Measurements from ENCODE around the gene C22orf39. TPM values are rescaled to one million over a fixed set of nuclear protein-coding genes. Genes with fewer than 3 reads are reported as not detected.
"Not testable (repeated sequence)": the region's sequence is repeated elsewhere in the genome, so short reads cannot be mapped to it uniquely, and the experiment has no call there.

C22orf39 gene
- total RNA-seq, 1 experiment from 2014 or later, result 19.3 TPM

DNA sequence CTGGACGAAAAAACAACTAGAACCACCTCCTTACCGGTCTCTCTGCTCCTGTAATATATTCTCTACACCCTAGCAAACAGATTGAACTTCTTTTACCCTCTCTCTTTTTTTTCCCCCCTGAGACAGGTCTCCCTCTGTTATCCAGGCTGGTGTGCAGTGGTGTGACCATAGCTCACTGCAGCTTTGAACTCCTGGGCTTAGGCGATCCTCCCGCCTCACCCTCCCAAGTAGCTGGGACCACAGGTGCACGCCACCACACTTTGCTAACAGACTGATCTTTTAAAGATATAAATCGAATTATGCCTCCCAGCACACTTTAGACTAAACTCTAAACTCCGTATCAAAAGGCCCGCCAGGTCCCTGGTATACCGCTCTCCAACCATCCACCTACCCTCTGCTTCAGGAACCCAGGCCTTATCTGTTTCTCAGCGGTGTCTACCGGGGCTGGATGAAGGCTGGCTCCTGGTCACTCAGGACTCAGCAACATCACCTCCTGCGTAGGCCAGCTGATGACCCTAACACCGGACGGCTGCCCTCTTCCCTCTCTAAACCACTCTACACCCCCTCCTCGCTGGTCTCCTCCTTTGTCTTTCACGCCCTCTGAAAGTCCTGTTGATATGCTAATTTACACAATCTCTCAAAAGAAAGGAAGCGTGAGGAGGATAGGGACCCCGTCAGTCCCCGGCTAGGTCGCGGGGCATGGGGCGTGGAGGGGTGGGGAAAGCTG is 745 bp downstream of the C22orf39 start:
- WGBS (ENCODE audit: extremely low coverage, insufficient read length, low lambda C conversion rate), result no CpG with 5 or more reads among the region's 22 CpGs
- Histone ChIP-seq H3K79me2 (ENCODE audit: insufficient read depth, low read length) (no peaks in the 10 kb centered on the region; the same call in 1 of the 2 replicates), H4K5ac (ENCODE audit: insufficient read length, low read depth, low read length) (no peak overlapping the region), H4K20me1 (ENCODE audit: control insufficient read depth, insufficient read depth, insufficient read length) (peaks cover 2% of the 10 kb centered on the region), H3K4ac (ENCODE audit: low read depth, low read length) (no peak overlapping the region), H2BK5ac (ENCODE audit: insufficient read length, low read length) (no peak overlapping the region), H3K18ac (ENCODE audit: insufficient read length, low read depth, low read length) (no peak overlapping the region), H2AFZ (ENCODE audit: low read length) (no peak overlapping the region), H3K79me1 (ENCODE audit: insufficient read depth, low read depth, low read length, poor library complexity, severe bottlenecking) (no peaks in the 10 kb centered on the region), H3K9me3 (ENCODE audit: control insufficient read depth, low read depth, low read length) (no peaks in the 10 kb centered on the region), H2BK20ac (ENCODE audit: low read depth, low read length, poor library complexity, severe bottlenecking) (no peak overlapping the region), H2AK5ac (ENCODE audit: insufficient read length, low read length) (no peak overlapping the region), H3K4me1 (ENCODE audit: insufficient read depth, low read length) (no peaks in the 10 kb centered on the region), H3K23me2 (ENCODE audit: insufficient read length, low read depth, low read length, poor library complexity, severe bottlenecking) (peaks cover 9% of the 10 kb centered on the region), H3K56ac (ENCODE audit: insufficient read length, low read depth, low read length) (no peak overlapping the region), H3K9ac (ENCODE audit: extremely low read depth, insufficient read length, low read length) (peak overlapping the region; percentile 45), H2BK15ac (ENCODE audit: low read depth, low read length) (no peak overlapping the region), H3T11ph (ENCODE audit: low read length) (no peak overlapping the region), H4K91ac (ENCODE audit: insufficient read length, low read depth, low read length) (no peak overlapping the region), H3K23ac (ENCODE audit: insufficient read length, low read depth, low read length) (no peak overlapping the region), H3K27ac (ENCODE audit: insufficient read length, low read depth, low read length) (no peak overlapping the region), H3K4me2 (ENCODE audit: insufficient read depth, insufficient read length, low read length) (peak overlapping the region; percentile 42), H3K14ac (ENCODE audit: insufficient read depth, low read length) (no peak overlapping the region), H2BK120ac (ENCODE audit: low read depth, low read length, poor library complexity, severe bottlenecking) (no peak overlapping the region), H3K27me3 (ENCODE audit: insufficient read depth, low read length) (no peaks in the 10 kb centered on the region; the same call in 1 of the 2 replicates), H2BK12ac (ENCODE audit: insufficient read length, low read depth, low read length) (no peak overlapping the region), H4K8ac (replicated peaks; ENCODE audit: insufficient read length, low read depth, low read length) (no peak overlapping the region)
- Mint-ChIP-seq H3K36me3 (ENCODE audit: insufficient read depth in 1 of 3, low read depth in 3 of 3) (peaks cover 15 to 47% (median 43%) of the 10 kb centered on the region in 3 experiments), H3K9me3 (no peaks in the 10 kb centered on the region; a peak in 1 of 5 replicates), H3K4me1 (peaks cover 16 to 18% of the 10 kb centered on the region in 2 experiments), H3K4me3 (peak overlapping the region; percentile 84 to 97), H3K27ac (peak overlapping the region; percentile 73 to 98 (median 76); a peak in 5 of 7 replicates), H3K27me3 (ENCODE audit: low read depth) (peaks cover 19% of the 10 kb centered on the region)
- TF ChIP-seq, protein P1, sequence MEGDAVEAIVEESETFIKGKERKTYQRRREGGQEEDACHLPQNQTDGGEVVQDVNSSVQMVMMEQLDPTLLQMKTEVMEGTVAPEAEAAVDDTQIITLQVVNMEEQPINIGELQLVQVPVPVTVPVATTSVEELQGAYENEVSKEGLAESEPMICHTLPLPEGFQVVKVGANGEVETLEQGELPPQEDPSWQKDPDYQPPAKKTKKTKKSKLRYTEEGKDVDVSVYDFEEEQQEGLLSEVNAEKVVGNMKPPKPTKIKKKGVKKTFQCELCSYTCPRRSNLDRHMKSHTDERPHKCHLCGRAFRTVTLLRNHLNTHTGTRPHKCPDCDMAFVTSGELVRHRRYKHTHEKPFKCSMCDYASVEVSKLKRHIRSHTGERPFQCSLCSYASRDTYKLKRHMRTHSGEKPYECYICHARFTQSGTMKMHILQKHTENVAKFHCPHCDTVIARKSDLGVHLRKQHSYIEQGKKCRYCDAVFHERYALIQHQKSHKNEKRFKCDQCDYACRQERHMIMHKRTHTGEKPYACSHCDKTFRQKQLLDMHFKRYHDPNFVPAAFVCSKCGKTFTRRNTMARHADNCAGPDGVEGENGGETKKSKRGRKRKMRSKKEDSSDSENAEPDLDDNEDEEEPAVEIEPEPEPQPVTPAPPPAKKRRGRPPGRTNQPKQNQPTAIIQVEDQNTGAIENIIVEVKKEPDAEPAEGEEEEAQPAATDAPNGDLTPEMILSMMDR (conservative IDR thresholded peaks at IDR 0.05), result no peak
- no peak for DNase-seq

DNA sequence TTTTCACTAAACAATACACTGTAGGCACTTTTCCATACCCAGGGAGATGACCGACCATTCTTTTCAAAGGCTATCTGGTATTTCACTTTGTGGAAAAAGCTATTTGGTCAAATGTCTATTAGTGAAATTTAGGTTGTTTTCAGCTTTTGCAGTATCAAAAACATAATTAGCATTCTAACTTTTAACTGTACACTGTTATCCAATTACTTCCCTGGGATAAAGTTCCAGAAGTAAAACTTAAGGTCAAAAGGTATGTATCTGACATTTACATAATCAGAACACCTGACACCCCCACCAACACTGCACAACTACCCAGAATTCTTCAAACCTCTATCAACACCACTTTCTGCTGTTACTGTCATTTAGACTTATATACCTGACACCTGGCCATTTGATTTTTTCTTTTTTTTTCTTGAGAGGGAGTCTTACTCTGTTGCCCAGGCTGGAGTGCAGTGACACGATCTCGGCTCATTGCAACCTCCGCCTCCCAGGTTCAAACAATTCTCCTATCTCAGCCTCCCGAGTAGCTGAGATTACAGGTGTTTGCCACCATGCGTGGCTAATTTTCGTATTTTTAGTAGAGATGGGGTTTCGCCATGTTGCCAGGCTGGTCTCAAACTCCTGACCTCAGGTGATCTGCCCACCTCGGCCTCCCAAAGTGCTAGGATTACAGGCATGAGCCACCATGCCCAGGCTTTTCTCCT is 2.1 kb downstream of the C22orf39 start:
- Mint-ChIP-seq H3K27me3 (ENCODE audit: low read depth) (peaks cover 19% of the 10 kb centered on the region), H3K4me3 (peak overlapping the region in 1 of 2 experiments; percentile 36; a peak in 2 of 5 replicates), H3K36me3 (ENCODE audit: insufficient read depth in 1 of 3, low read depth in 3 of 3) (peaks cover 13 to 37% (median 33%) of the 10 kb centered on the region in 3 experiments; a peak in 6 of 7 replicates), H3K4me1 (peaks cover 16 to 18% of the 10 kb centered on the region in 2 experiments)
- H3K4me1 ChIP-seq (ENCODE audit: insufficient read depth, low read length); H2BK5ac ChIP-seq (ENCODE audit: insufficient read length, low read length); H3K18ac ChIP-seq (ENCODE audit: insufficient read length, low read depth, low read length); H3K4me2 ChIP-seq (ENCODE audit: insufficient read depth, insufficient read length, low read length); H3K9ac ChIP-seq (ENCODE audit: extremely low read depth, insufficient read length, low read length); H3K27ac ChIP-seq (ENCODE audit: insufficient read length, low read depth, low read length); H3K79me1 ChIP-seq (ENCODE audit: insufficient read depth, low read depth, low read length, poor library complexity, severe bottlenecking); H3K27me3 ChIP-seq (ENCODE audit: insufficient read depth, low read length); H4K8ac ChIP-seq (replicated peaks; ENCODE audit: insufficient read length, low read depth, low read length); H3K9me3 Mint-ChIP-seq; H3K27ac Mint-ChIP-seq; H3K56ac ChIP-seq (ENCODE audit: insufficient read length, low read depth, low read length); H2BK20ac ChIP-seq (ENCODE audit: low read depth, low read length, poor library complexity, severe bottlenecking); H2AFZ ChIP-seq (ENCODE audit: low read length); DNase-seq; H3K14ac ChIP-seq (ENCODE audit: insufficient read depth, low read length); H2BK12ac ChIP-seq (ENCODE audit: insufficient read length, low read depth, low read length); H3K23ac ChIP-seq (ENCODE audit: insufficient read length, low read depth, low read length); H3K79me2 ChIP-seq (ENCODE audit: insufficient read depth, low read length); H3K4ac ChIP-seq (ENCODE audit: low read depth, low read length); H4K5ac ChIP-seq (ENCODE audit: insufficient read length, low read depth, low read length); H3K9me3 ChIP-seq (ENCODE audit: control insufficient read depth, low read depth, low read length); H4K20me1 ChIP-seq (ENCODE audit: control insufficient read depth, insufficient read depth, insufficient read length); H2BK15ac ChIP-seq (ENCODE audit: low read depth, low read length); H2AK5ac ChIP-seq (ENCODE audit: insufficient read length, low read length); H3T11ph ChIP-seq (ENCODE audit: low read length); H4K91ac ChIP-seq (ENCODE audit: insufficient read length, low read depth, low read length); H2BK120ac ChIP-seq (ENCODE audit: low read depth, low read length, poor library complexity, severe bottlenecking); H3K23me2 ChIP-seq (ENCODE audit: insufficient read length, low read depth, low read length, poor library complexity, severe bottlenecking): not testable (repeated sequence)
- no CpG with 5 or more reads among the region's 9 CpGs for WGBS (ENCODE audit: extremely low coverage, insufficient read length, low lambda C conversion rate)

All from H9 (cell line).